GDM1 (cell line): ENCODE data around the gene SLC1A1.
"Not testable (repeated sequence)": the region's sequence is repeated elsewhere in the genome, so short reads cannot be mapped to it uniquely, and the experiment has no call there.

Source experiments
- DNase-seq: peaks from one replicate; lab custom pipeline; 2025; lab: John Stamatoyannopoulos, UW

SLC1A1 gene

DNA sequence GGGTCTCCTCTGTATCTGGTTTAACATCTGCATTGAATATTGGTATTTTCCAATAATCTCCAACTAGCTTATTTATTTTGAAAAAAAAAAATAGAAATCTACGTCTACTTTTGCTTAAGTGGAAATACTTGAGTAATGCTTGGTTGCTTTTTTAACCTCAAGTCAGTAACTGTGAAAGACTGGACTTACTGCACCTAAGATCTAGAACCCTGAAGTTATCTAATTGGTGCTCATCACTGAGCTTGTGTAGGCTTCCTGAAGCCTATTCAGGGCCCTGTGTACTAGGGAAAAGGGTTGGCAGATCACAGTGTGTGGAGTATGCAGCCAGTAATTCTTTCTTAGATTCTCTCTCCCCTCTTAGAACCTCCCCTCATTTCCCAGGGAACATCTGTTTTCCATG is 16.2 kb downstream of the SLC1A1 start:
- no peak for DNase-seq

GRCh38 chr9:4507306-4508130 is 17.2 kb downstream of the SLC1A1 start:
- DNase-seq = no peak

DNA sequence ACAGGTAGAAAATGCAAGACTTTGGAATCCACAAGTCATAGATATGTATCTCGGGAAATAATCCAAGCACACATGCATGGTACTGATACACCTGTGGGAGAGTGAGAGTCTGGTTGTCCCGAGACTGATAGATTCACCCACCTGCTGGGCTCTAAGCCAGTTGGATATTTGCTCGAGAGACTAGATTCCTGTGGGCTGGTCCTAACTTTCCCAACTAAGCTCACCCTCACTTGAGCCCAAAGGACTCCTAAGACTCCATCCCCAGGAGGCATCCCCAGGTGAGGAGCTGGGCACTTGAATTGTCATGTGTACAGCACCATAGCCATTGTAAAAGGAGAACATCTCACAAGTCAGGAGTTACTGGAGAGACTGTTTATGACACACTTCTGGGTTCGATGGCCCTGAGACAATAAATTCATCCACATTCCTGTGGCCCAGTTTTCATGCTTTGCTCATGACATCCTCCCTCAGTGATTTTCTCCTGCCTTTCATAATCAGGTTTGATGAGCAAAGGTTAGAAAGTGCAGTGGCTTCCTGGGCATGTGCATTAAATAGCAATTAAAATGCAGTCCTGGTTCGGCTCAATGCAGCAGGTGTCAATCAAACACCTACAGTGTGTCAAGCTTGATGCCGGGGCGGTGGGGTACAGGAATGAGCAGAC is 18.1 kb downstream of the SLC1A1 start:
- no peak for DNase-seq

GRCh38 chr9:4508907-4509589 is 18.8 kb downstream of the SLC1A1 start:
- no peak for DNase-seq

DNA sequence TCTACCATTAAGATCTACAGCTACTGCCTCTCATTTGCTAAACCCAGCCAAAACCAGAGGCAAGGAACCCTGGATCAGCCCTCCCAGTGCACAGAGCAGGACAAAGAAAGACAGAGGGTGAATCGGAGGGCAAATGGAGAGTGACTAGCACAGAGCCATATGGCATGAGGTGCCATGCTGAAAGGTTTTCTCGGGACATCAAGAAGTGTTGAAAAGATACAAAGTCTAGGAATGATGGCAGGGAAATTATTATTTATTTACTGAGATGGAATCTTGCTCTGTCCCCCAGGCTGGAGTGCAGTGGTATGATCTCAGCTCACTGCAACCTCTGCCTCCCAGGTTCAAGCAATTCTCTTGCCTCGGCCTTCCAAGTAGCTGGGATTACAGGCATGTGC is 19.3 kb downstream of the SLC1A1 start:
- no peak for DNase-seq

- DNase-seq = no peak
Measured at GRCh38 chr9:4510546-4511322, 20.5 kb downstream of the SLC1A1 start.

- DNase-seq = no peak
Measured at GRCh38 chr9:4514252-4515128, 24.2 kb downstream of the SLC1A1 start.

- DNase-seq = no peak
Measured at GRCh38 chr9:4515958-4516375, 25.7 kb downstream of the SLC1A1 start.

DNA sequence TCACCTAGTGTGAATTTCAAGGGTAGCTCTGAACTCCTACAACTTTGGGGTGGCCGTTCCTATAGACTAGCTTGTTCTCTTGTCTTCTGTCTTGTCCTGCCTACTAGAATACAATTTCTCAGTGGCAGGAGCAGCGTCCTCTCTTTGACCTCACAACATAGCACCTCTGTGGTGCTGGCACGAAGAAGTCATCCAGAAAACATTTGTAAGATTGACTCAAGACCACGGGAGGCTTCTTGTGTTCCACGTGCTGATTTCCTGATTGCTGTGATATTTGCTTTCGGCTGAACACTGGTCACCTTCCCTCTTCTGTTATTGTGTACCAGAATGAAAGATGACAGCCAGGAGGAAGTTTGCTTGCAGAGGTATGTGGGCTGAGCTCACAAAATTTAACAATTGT is 27.0 kb downstream of the SLC1A1 start:
- DNase-seq = no peak

- no peak for DNase-seq
Measured at GRCh38 chr9:4519604-4520003, 29.3 kb downstream of the SLC1A1 start.

DNA sequence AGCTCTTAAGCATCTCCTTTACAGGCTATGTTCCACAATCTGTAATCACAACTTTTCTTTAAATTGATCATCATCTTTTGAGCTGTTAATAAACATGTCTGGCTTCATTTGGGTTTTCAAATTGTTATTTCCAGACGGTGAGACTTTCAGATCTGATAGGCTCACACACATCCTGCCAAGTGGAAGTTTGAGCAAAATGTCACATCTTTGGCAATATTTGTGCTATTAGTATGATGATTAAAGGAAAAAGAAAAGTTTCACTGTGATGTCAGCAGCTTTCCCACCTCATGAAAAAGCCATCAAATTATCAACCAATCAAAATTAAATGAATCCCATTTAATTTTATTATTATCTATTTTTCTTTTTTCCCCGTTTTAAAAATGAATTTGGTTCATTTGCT is 29.8 kb downstream of the SLC1A1 start:
- DNase-seq = no peak

GRCh38 chr9:4530375-4530774 is 40.1 kb downstream of the SLC1A1 start:
- DNase-seq = no peak

- DNase-seq = not testable (repeated sequence)
Measured at GRCh38 chr9:4530831-4531230, 40.6 kb downstream of the SLC1A1 start.

DNA sequence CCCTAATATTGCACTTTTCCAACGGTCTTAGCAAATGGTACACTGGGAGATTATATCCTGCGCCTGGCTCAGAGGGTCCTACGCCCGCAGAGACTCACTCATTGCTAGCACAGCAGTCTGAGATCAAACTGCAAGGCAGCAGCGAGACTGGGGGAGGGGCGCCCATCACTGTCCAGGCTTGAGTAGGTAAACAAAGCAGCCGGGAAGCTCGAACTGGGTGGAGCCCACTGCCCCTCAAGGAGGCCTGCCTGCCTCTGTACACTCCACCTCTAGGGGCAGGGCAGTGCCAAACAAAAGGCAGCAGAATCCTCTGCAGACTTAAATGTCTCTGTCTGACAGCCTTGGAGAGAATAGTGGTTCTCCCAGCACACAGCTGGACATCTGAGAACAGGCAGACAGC is 41.1 kb downstream of the SLC1A1 start:
- DNase-seq = not testable (repeated sequence)

GRCh38 chr9:4533881-4534280 is 43.6 kb downstream of the SLC1A1 start:
- not testable (repeated sequence) for DNase-seq

- DNase-seq = not testable (repeated sequence)
Measured at GRCh38 chr9:4536196-4536595, 45.9 kb downstream of the SLC1A1 start.

DNA sequence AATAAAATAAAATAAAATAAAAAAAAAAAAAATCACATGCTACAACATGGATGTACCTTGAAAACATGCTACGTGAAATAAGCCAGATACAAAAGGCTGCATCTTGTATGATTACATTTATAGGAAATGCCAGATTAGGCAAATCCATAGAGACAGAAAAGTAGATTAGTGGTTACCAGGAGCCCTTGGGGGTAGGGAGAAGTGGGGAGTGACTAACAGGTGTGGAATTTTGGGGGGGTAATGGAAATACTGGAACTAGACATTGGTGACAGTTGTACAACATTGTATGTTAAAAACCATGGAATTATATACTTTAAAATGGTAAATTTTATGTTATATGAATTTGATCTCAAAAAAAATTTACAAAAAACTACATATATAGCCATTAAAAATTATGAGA is 47.3 kb downstream of the SLC1A1 start:
- no peak for DNase-seq

- DNase-seq = no peak
Measured at GRCh38 chr9:4538107-4538506, 47.8 kb downstream of the SLC1A1 start.

- no peak for DNase-seq
Measured at GRCh38 chr9:4538621-4539020, 48.4 kb downstream of the SLC1A1 start.

GRCh38 chr9:4540425-4540824 is 50.2 kb downstream of the SLC1A1 start:
- no peak for DNase-seq

DNA sequence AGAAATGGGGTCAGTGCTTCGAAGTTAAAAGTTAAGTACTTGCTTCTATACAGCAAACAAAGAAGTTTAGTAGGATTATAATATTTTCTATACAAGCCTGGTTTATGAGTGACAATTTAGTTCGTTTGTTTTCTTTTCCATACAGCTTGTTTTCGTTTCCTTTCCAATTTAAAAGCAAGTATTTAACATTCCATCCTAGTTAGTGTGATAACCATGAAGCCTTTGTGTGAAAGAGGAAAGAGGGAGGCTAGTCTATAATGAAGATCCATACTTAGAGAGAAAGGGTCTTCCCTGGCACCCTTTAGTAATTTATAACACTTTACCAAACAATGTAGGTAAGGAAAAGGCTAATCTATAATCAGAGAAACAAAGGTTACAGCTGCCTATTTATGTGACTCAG is 51.0 kb downstream of the SLC1A1 start:
- DNase-seq = no peak
